ENCODE results near the gene HIVEP3.

The HIVEP3 gene

GRCh38 chr1:41656068-41656467 is 262.7 kb downstream of the HIVEP3 start:
- Histone ChIP-seq H3K9ac (ENCODE audit: low read depth, low read length) (no peak overlapping the region), H3K36me3 (ENCODE audit: control insufficient read depth, insufficient read depth, low read length) (no peaks in the 10 kb centered on the region), H3K4me3 (ENCODE audit: low read depth, low read length) (no peak overlapping the region), H3K9me3 (ENCODE audit: control insufficient read depth, insufficient read depth, low read length) (no peaks in the 10 kb centered on the region), H3K27me3 (ENCODE audit: control insufficient read depth, insufficient read depth, low read length) (peaks cover 27% of the 10 kb centered on the region), H3K27ac (ENCODE audit: low read depth, low read length) (no peak overlapping the region), H3K4me1 (ENCODE audit: control insufficient read depth, insufficient read depth, low read length) (peaks cover 3% of the 10 kb centered on the region; the same call in 1 of the 2 replicates)

GRCh38 chr1:41655632-41656031 is 263.1 kb downstream of the HIVEP3 start:
- H3K36me3 ChIP-seq (ENCODE audit: control insufficient read depth, insufficient read depth, low read length), result no peaks in the 10 kb centered on the region
- no peak overlapping the region for H3K27ac ChIP-seq (ENCODE audit: low read depth, low read length)
- no peak overlapping the region for H3K9ac ChIP-seq (ENCODE audit: low read depth, low read length)
- peaks cover 22% of the 10 kb centered on the region for H3K27me3 ChIP-seq (ENCODE audit: control insufficient read depth, insufficient read depth, low read length)
- no peak overlapping the region for H3K4me3 ChIP-seq (ENCODE audit: low read depth, low read length)
- peaks cover 3% of the 10 kb centered on the region; the same call in 1 of the 2 replicates for H3K4me1 ChIP-seq (ENCODE audit: control insufficient read depth, insufficient read depth, low read length)
- no peaks in the 10 kb centered on the region for H3K9me3 ChIP-seq (ENCODE audit: control insufficient read depth, insufficient read depth, low read length)

- H3K9ac ChIP-seq (ENCODE audit: low read depth, low read length), result no peak overlapping the region
- no peak overlapping the region for H3K27ac ChIP-seq (ENCODE audit: low read depth, low read length)
- H3K9me3 ChIP-seq (ENCODE audit: control insufficient read depth, insufficient read depth, low read length), result no peaks in the 10 kb centered on the region
- H3K4me3 ChIP-seq (ENCODE audit: low read depth, low read length), result no peak overlapping the region
- H3K27me3 ChIP-seq (ENCODE audit: control insufficient read depth, insufficient read depth, low read length), result 0 out of 2 replicates have a peak, but pooled peaks cover 2% of the 10 kb centered on the region
- no peaks in the 10 kb centered on the region for H3K36me3 ChIP-seq (ENCODE audit: control insufficient read depth, insufficient read depth, low read length)
- H3K4me1 ChIP-seq (ENCODE audit: control insufficient read depth, insufficient read depth, low read length), result peaks cover 7% of the 10 kb centered on the region; the same call in 1 of the 2 replicates
Measured at GRCh38 chr1:41653574-41653973, 265.1 kb downstream of the HIVEP3 start.

GRCh38 chr1:41652384-41653265 is 266.1 kb downstream of the HIVEP3 start:
- Histone ChIP-seq H3K9ac (ENCODE audit: low read depth, low read length) (no peak overlapping the region), H3K4me1 (ENCODE audit: control insufficient read depth, insufficient read depth, low read length) (peaks cover 7% of the 10 kb centered on the region; the same call in 1 of the 2 replicates), H3K27ac (ENCODE audit: low read depth, low read length) (no peak overlapping the region)

GRCh38 chr1:41650028-41650880 is 268.5 kb downstream of the HIVEP3 start:
- no peak overlapping the region for H3K27ac ChIP-seq (ENCODE audit: low read depth, low read length)
- no peak overlapping the region for H3K9ac ChIP-seq (ENCODE audit: low read depth, low read length)
- H3K27me3 ChIP-seq (ENCODE audit: control insufficient read depth, insufficient read depth, low read length), result no peaks in the 10 kb centered on the region
- no peak overlapping the region for H3K4me3 ChIP-seq (ENCODE audit: low read depth, low read length)
- H3K36me3 ChIP-seq (ENCODE audit: control insufficient read depth, insufficient read depth, low read length), result no peaks in the 10 kb centered on the region
- H3K9me3 ChIP-seq (ENCODE audit: control insufficient read depth, insufficient read depth, low read length), result no peaks in the 10 kb centered on the region
- H3K4me1 ChIP-seq (ENCODE audit: control insufficient read depth, insufficient read depth, low read length), result 0 out of 2 replicates have a peak, but pooled peaks cover 4% of the 10 kb centered on the region

More at GRCh38 chr1:41652384-41653265, 266.1 kb downstream of the HIVEP3 start:
- Histone ChIP-seq H3K27me3 (ENCODE audit: control insufficient read depth, insufficient read depth, low read length) (no peaks in the 10 kb centered on the region), H3K36me3 (ENCODE audit: control insufficient read depth, insufficient read depth, low read length) (no peaks in the 10 kb centered on the region), H3K9me3 (ENCODE audit: control insufficient read depth, insufficient read depth, low read length) (no peaks in the 10 kb centered on the region), H3K4me3 (ENCODE audit: low read depth, low read length) (no peak overlapping the region)

GRCh38 chr1:41649396-41650027 is 269.2 kb downstream of the HIVEP3 start:
- Histone ChIP-seq H3K9me3 (ENCODE audit: control insufficient read depth, insufficient read depth, low read length) (no peaks in the 10 kb centered on the region), H3K9ac (ENCODE audit: low read depth, low read length) (no peak overlapping the region), H3K4me1 (ENCODE audit: control insufficient read depth, insufficient read depth, low read length) (0 out of 2 replicates have a peak, but pooled peaks cover 4% of the 10 kb centered on the region), H3K27me3 (ENCODE audit: control insufficient read depth, insufficient read depth, low read length) (no peaks in the 10 kb centered on the region), H3K27ac (ENCODE audit: low read depth, low read length) (no peak overlapping the region), H3K36me3 (ENCODE audit: control insufficient read depth, insufficient read depth, low read length) (no peaks in the 10 kb centered on the region), H3K4me3 (ENCODE audit: low read depth, low read length) (no peak overlapping the region)

GRCh38 chr1:41648844-41649243 is 269.9 kb downstream of the HIVEP3 start:
- Histone ChIP-seq H3K36me3 (ENCODE audit: control insufficient read depth, insufficient read depth, low read length) (no peaks in the 10 kb centered on the region), H3K9me3 (ENCODE audit: control insufficient read depth, insufficient read depth, low read length) (no peaks in the 10 kb centered on the region), H3K4me3 (ENCODE audit: low read depth, low read length) (no peak overlapping the region), H3K4me1 (ENCODE audit: control insufficient read depth, insufficient read depth, low read length) (0 out of 2 replicates have a peak, but pooled peaks cover 4% of the 10 kb centered on the region), H3K27ac (ENCODE audit: low read depth, low read length) (no peak overlapping the region), H3K27me3 (ENCODE audit: control insufficient read depth, insufficient read depth, low read length) (no peaks in the 10 kb centered on the region), H3K9ac (ENCODE audit: low read depth, low read length) (no peak overlapping the region)

GRCh38 chr1:41648230-41648629 is 270.5 kb downstream of the HIVEP3 start:
- Histone ChIP-seq H3K4me3 (ENCODE audit: low read depth, low read length) (no peak overlapping the region), H3K4me1 (ENCODE audit: control insufficient read depth, insufficient read depth, low read length) (0 out of 2 replicates have a peak, but pooled peaks cover 4% of the 10 kb centered on the region), H3K27ac (ENCODE audit: low read depth, low read length) (no peak overlapping the region), H3K9me3 (ENCODE audit: control insufficient read depth, insufficient read depth, low read length) (no peaks in the 10 kb centered on the region), H3K36me3 (ENCODE audit: control insufficient read depth, insufficient read depth, low read length) (no peaks in the 10 kb centered on the region), H3K9ac (ENCODE audit: low read depth, low read length) (no peak overlapping the region), H3K27me3 (ENCODE audit: control insufficient read depth, insufficient read depth, low read length) (no peaks in the 10 kb centered on the region)

GRCh38 chr1:41647221-41648135 is 271.2 kb downstream of the HIVEP3 start:
- Histone ChIP-seq H3K27ac (ENCODE audit: low read depth, low read length) (no peak overlapping the region), H3K9me3 (ENCODE audit: control insufficient read depth, insufficient read depth, low read length) (no peaks in the 10 kb centered on the region), H3K4me3 (ENCODE audit: low read depth, low read length) (no peak overlapping the region), H3K27me3 (ENCODE audit: control insufficient read depth, insufficient read depth, low read length) (no peaks in the 10 kb centered on the region), H3K9ac (ENCODE audit: low read depth, low read length) (no peak overlapping the region), H3K4me1 (ENCODE audit: control insufficient read depth, insufficient read depth, low read length) (0 out of 2 replicates have a peak, but pooled peaks cover 4% of the 10 kb centered on the region), H3K36me3 (ENCODE audit: control insufficient read depth, insufficient read depth, low read length) (no peaks in the 10 kb centered on the region)

GRCh38 chr1:41646186-41646585 is 272.5 kb downstream of the HIVEP3 start:
- Histone ChIP-seq H3K36me3 (ENCODE audit: control insufficient read depth, insufficient read depth, low read length) (no peaks in the 10 kb centered on the region), H3K27ac (ENCODE audit: low read depth, low read length) (no peak overlapping the region), H3K9ac (ENCODE audit: low read depth, low read length) (no peak overlapping the region), H3K9me3 (ENCODE audit: control insufficient read depth, insufficient read depth, low read length) (no peaks in the 10 kb centered on the region), H3K27me3 (ENCODE audit: control insufficient read depth, insufficient read depth, low read length) (no peaks in the 10 kb centered on the region), H3K4me1 (ENCODE audit: control insufficient read depth, insufficient read depth, low read length) (0 out of 2 replicates have a peak, but pooled peaks cover 4% of the 10 kb centered on the region), H3K4me3 (ENCODE audit: low read depth, low read length) (no peak overlapping the region)
